Mononuclear cell (primary cell): Measurements from ENCODE around the gene IMMP2L. TPM values are rescaled to one million over a fixed set of nuclear protein-coding genes. Genes with fewer than 3 reads are reported as not detected.
"Not testable (repeated sequence)": the region's sequence is repeated elsewhere in the genome, so short reads cannot be mapped to it uniquely, and the experiment has no call there.

Experiments used
- H3K27me3 ChIP-seq: 2 replicates; pipeline ENCODE4 v1.6.0; 2011; ENCODE audit warnings: low read length, control low read depth; ENCODE audit not compliant: insufficient read depth
- H3K4me1 ChIP-seq: 2 replicates; pipeline ENCODE4 v1.5.1; 2011; ENCODE audit warnings: mild to moderate bottlenecking, low read length, control low read depth; ENCODE audit not compliant: insufficient read depth
- H3K4me3 ChIP-seq: 2 replicates; pipeline ENCODE4 v1.5.1; 2011; ENCODE audit warnings: mild to moderate bottlenecking, low read length, moderate library complexity
- H3K9me3 ChIP-seq: 2 replicates; pipeline ENCODE4 v1.5.1; 2011; ENCODE audit warnings: low read depth, mild to moderate bottlenecking, control low read depth, low read length
- total RNA-seq: library from RNA; depleted of rRNA; stranded (reverse); fragments of >200 nt; gene quantifications from one replicate; pipeline ENCODE4 v1.2.3, GENCODE V29; 2012

Gene IMMP2L
- total RNA-seq, 1 donor, result 14.6 TPM

- Histone ChIP-seq H3K4me3 (no peak overlapping the region), H3K9me3 (no peaks in the 10 kb centered on the region), H3K4me1 (no peaks in the 10 kb centered on the region), H3K27me3 (no peaks in the 10 kb centered on the region)
Observed at GRCh38 chr7:110960811-110961210, 601.5 kb downstream of the IMMP2L start.

- Histone ChIP-seq H3K4me1 (no peaks in the 10 kb centered on the region), H3K27me3 (no peaks in the 10 kb centered on the region), H3K9me3 (no peaks in the 10 kb centered on the region), H3K4me3 (no peak overlapping the region)
Observed at GRCh38 chr7:110948280-110948679, 614.0 kb downstream of the IMMP2L start.

GRCh38 chr7:110947408-110947807, 614.9 kb downstream of the IMMP2L start:
- H3K4me1 ChIP-seq, result no peaks in the 10 kb centered on the region
- no peaks in the 10 kb centered on the region for H3K9me3 ChIP-seq
- no peak overlapping the region for H3K4me3 ChIP-seq
- H3K27me3 ChIP-seq, result no peaks in the 10 kb centered on the region

GRCh38 chr7:110944966-110945644, 617.2 kb downstream of the IMMP2L start:
- no peaks in the 10 kb centered on the region for H3K27me3 ChIP-seq
- no peaks in the 10 kb centered on the region for H3K4me1 ChIP-seq
- no peaks in the 10 kb centered on the region for H3K9me3 ChIP-seq
- H3K4me3 ChIP-seq, result no peak overlapping the region

- no peaks in the 10 kb centered on the region for H3K4me1 ChIP-seq
- no peaks in the 10 kb centered on the region for H3K27me3 ChIP-seq
- no peaks in the 10 kb centered on the region for H3K9me3 ChIP-seq
- no peak overlapping the region for H3K4me3 ChIP-seq
Observed at GRCh38 chr7:110944448-110944847, 617.8 kb downstream of the IMMP2L start.

- Histone ChIP-seq H3K4me1 (no peaks in the 10 kb centered on the region), H3K4me3 (no peak overlapping the region), H3K27me3 (no peaks in the 10 kb centered on the region), H3K9me3 (no peaks in the 10 kb centered on the region)
Observed at GRCh38 chr7:110943701-110944345, 618.5 kb downstream of the IMMP2L start.

GRCh38 chr7:110941385-110941784, 620.9 kb downstream of the IMMP2L start:
- H3K4me3 ChIP-seq, result no peak overlapping the region
- H3K4me1 ChIP-seq, result no peaks in the 10 kb centered on the region
- no peaks in the 10 kb centered on the region for H3K9me3 ChIP-seq
- H3K27me3 ChIP-seq, result no peaks in the 10 kb centered on the region

- Histone ChIP-seq H3K4me1 (no peaks in the 10 kb centered on the region), H3K4me3 (no peak overlapping the region), H3K27me3 (no peaks in the 10 kb centered on the region), H3K9me3 (no peaks in the 10 kb centered on the region)
Observed at GRCh38 chr7:110940756-110941155, 621.5 kb downstream of the IMMP2L start.

- no peaks in the 10 kb centered on the region for H3K4me1 ChIP-seq
- no peaks in the 10 kb centered on the region for H3K9me3 ChIP-seq
- no peak overlapping the region for H3K4me3 ChIP-seq
- no peaks in the 10 kb centered on the region for H3K27me3 ChIP-seq
Observed at GRCh38 chr7:110938165-110938564, 624.1 kb downstream of the IMMP2L start.

GRCh38 chr7:110936665-110937064, 625.6 kb downstream of the IMMP2L start:
- H3K27me3 ChIP-seq, H3K4me1 ChIP-seq, H3K4me3 ChIP-seq, H3K9me3 ChIP-seq: not testable (repeated sequence)

- Histone ChIP-seq H3K9me3 (no peaks in the 10 kb centered on the region), H3K4me1 (no peaks in the 10 kb centered on the region), H3K4me3 (no peak overlapping the region), H3K27me3 (no peaks in the 10 kb centered on the region)
Observed at GRCh38 chr7:110929480-110930249, 632.6 kb downstream of the IMMP2L start.

- Histone ChIP-seq H3K4me1 (no peaks in the 10 kb centered on the region), H3K27me3 (no peaks in the 10 kb centered on the region), H3K9me3 (no peaks in the 10 kb centered on the region), H3K4me3 (no peak overlapping the region)
Observed at GRCh38 chr7:110922906-110923305, 639.4 kb downstream of the IMMP2L start.

GRCh38 chr7:110921595-110922151, 640.6 kb downstream of the IMMP2L start:
- Histone ChIP-seq H3K27me3 (no peaks in the 10 kb centered on the region), H3K9me3 (no peaks in the 10 kb centered on the region), H3K4me1 (no peaks in the 10 kb centered on the region), H3K4me3 (no peak overlapping the region)

- no peak overlapping the region for H3K4me3 ChIP-seq
- no peaks in the 10 kb centered on the region for H3K9me3 ChIP-seq
- H3K27me3 ChIP-seq, result no peaks in the 10 kb centered on the region
- no peaks in the 10 kb centered on the region for H3K4me1 ChIP-seq
Observed at GRCh38 chr7:110918949-110919548, 643.2 kb downstream of the IMMP2L start.

GRCh38 chr7:110914263-110914662, 648.0 kb downstream of the IMMP2L start:
- H3K4me3 ChIP-seq, result no peak overlapping the region
- H3K27me3 ChIP-seq, result no peaks in the 10 kb centered on the region
- H3K4me1 ChIP-seq, result no peaks in the 10 kb centered on the region
- no peaks in the 10 kb centered on the region for H3K9me3 ChIP-seq
